Activated CD4-positive, CD25-positive, alpha-beta regulatory T cell treated with anti-CD3 and anti-CD28 coated beads, Interleukin-2, amount 50 U/mL, for 72 hours (primary cell): Measurements from ENCODE around the gene NNMT.
"Not testable (repeated sequence)": the region's sequence is repeated elsewhere in the genome, so short reads cannot be mapped to it uniquely, and the experiment has no call there.

Experiments used
- DNase-seq: peaks from one replicate; pipeline ENCODE4 v3.0.0; 2021

NNMT gene

GRCh38 chr11:114314096-114314495 is 17.9 kb downstream of the NNMT start:
- no peak for DNase-seq

- DNase-seq = no peak
Observed at GRCh38 chr11:114315749-114316368, 19.7 kb downstream of the NNMT start.

- no peak for DNase-seq
Observed at GRCh38 chr11:114316980-114317786, 21.0 kb downstream of the NNMT start.

GRCh38 chr11:114317787-114318137 is 21.6 kb downstream of the NNMT start:
- no peak for DNase-seq

GRCh38 chr11:114318361-114318760 is 22.2 kb downstream of the NNMT start:
- DNase-seq = no peak

GRCh38 chr11:114319716-114320328 is 23.6 kb downstream of the NNMT start:
- no peak for DNase-seq

GRCh38 chr11:114321621-114322257 is 25.5 kb downstream of the NNMT start:
- no peak for DNase-seq

- DNase-seq = no peak
Observed at GRCh38 chr11:114322934-114323333, 26.7 kb downstream of the NNMT start.

- no peak for DNase-seq
Observed at GRCh38 chr11:114326151-114326550, 30.0 kb downstream of the NNMT start.

GRCh38 chr11:114326776-114327175 is 30.6 kb downstream of the NNMT start:
- DNase-seq = no peak

GRCh38 chr11:114330373-114330772 is 34.2 kb downstream of the NNMT start:
- DNase-seq = no peak

- DNase-seq = no peak
Observed at GRCh38 chr11:114340311-114341131, 44.3 kb downstream of the NNMT start.

GRCh38 chr11:114341667-114342066 is 45.5 kb downstream of the NNMT start:
- DNase-seq = not testable (repeated sequence)

GRCh38 chr11:114342476-114342875 is 46.3 kb downstream of the NNMT start:
- DNase-seq = no peak

- no peak for DNase-seq
Observed at GRCh38 chr11:114343020-114343419, 46.8 kb downstream of the NNMT start.

GRCh38 chr11:114343493-114343892 is 47.3 kb downstream of the NNMT start:
- DNase-seq = no peak

- DNase-seq = no peak
Observed at GRCh38 chr11:114344494-114344893, 48.3 kb downstream of the NNMT start.

- no peak for DNase-seq
Observed at GRCh38 chr11:114345575-114346222, 49.5 kb downstream of the NNMT start.

- no peak for DNase-seq
Observed at GRCh38 chr11:114346709-114347141, 50.5 kb downstream of the NNMT start.

GRCh38 chr11:114348200-114349191 is 52.3 kb downstream of the NNMT start:
- DNase-seq = no peak

GRCh38 chr11:114350022-114350421 is 53.8 kb downstream of the NNMT start:
- DNase-seq = no peak
